Stimulated activated naive B cell treated with anti-CD40 and anti-IgM and Interleukin-4, amounts not matched to agents 10 μg/mL and 1 μg/mL and 100 μg/mL, for 72 hours (primary cell): ENCODE measurements around the gene ARL4A.

Source experiments
- ATAC-seq, 2 donors: fragments of 150-1000 bp; cut with Tn5 transposase; replicated peaks; 2 replicates each; pipeline ENCODE4 v1.10.0; 2021; ENCODE audit warnings: moderate library complexity in 1 of 2
- DNase-seq: peaks from one replicate; pipeline ENCODE4 v3.0.0; 2021
- H3K27ac Mint-ChIP-seq: one replicate; pipeline ENCODE4 v1.8.0; 2022; ENCODE audit warnings: mild to moderate bottlenecking, mixed read lengths
- H3K27me3 Mint-ChIP-seq, 2 donors: one replicate each; pipeline ENCODE4 v1.8.0; 2022; ENCODE audit warnings: mixed read lengths in 2 of 2
- H3K36me3 Mint-ChIP-seq, 2 donors: one replicate each; pipeline ENCODE4 v1.8.0; 2022; ENCODE audit warnings: mixed read lengths in 2 of 2, mild to moderate bottlenecking in 1 of 2
- H3K4me1 Mint-ChIP-seq, 2 donors: one replicate each; pipeline ENCODE4 v1.8.0; 2022; ENCODE audit warnings: mixed read lengths in 2 of 2, mild to moderate bottlenecking in 1 of 2
- H3K4me3 Mint-ChIP-seq, 2 donors: one replicate each; pipeline ENCODE4 v1.8.0; 2022; ENCODE audit warnings: mild to moderate bottlenecking in 2 of 2, mixed read lengths in 2 of 2, moderate library complexity in 1 of 2
- H3K9me3 Mint-ChIP-seq, 2 donors: one replicate each; pipeline ENCODE4 v1.8.0; 2022; ENCODE audit warnings: mixed read lengths in 2 of 2, mild to moderate bottlenecking in 1 of 2

The ARL4A gene

GRCh38 chr7:12731775-12732174 lies 44.3 kb downstream of the ARL4A start:
- Mint-ChIP-seq H3K4me3 (no peak overlapping the region), H3K9me3 (no peaks in the 10 kb centered on the region), H3K36me3 (no peaks in the 10 kb centered on the region), H3K27ac (no peak overlapping the region), H3K27me3 (no peaks in the 10 kb centered on the region), H3K4me1 (peaks cover 6 to 8% of the 10 kb centered on the region in 2 donors)
- no peak for ATAC-seq
- no peak for DNase-seq

- no peaks in the 10 kb centered on the region for H3K36me3 Mint-ChIP-seq
- no peak overlapping the region for H3K4me3 Mint-ChIP-seq
- DNase-seq (no peak), ATAC-seq (no peak)
- no peaks in the 10 kb centered on the region for H3K27me3 Mint-ChIP-seq
- no peaks in the 10 kb centered on the region for H3K9me3 Mint-ChIP-seq
- H3K4me1 Mint-ChIP-seq: peaks cover 6 to 8% of the 10 kb centered on the region in 2 donors
- no peak overlapping the region for H3K27ac Mint-ChIP-seq
Observed at GRCh38 chr7:12732428-12732827, 45.0 kb downstream of the ARL4A start.

- Mint-ChIP-seq H3K4me1 (peaks cover 5 to 6% of the 10 kb centered on the region in 2 donors), H3K27me3 (peaks cover 0 to 9% of the 10 kb centered on the region in 2 donors), H3K4me3 (no peak overlapping the region), H3K36me3 (no peaks in the 10 kb centered on the region), H3K27ac (no peak overlapping the region), H3K9me3 (no peaks in the 10 kb centered on the region)
- no peak for ATAC-seq
- no peak for DNase-seq
Observed at GRCh38 chr7:12735923-12736322, 48.5 kb downstream of the ARL4A start.

- no peaks in the 10 kb centered on the region for H3K9me3 Mint-ChIP-seq
- no peaks in the 10 kb centered on the region for H3K36me3 Mint-ChIP-seq
- ATAC-seq (no peak), DNase-seq (no peak)
- H3K4me1 Mint-ChIP-seq: peaks cover 4 to 5% of the 10 kb centered on the region in 2 donors
- no peak overlapping the region for H3K27ac Mint-ChIP-seq
- peaks cover 0 to 9% of the 10 kb centered on the region in 2 donors for H3K27me3 Mint-ChIP-seq
- H3K4me3 Mint-ChIP-seq: no peak overlapping the region
Observed at GRCh38 chr7:12737373-12737772, 49.9 kb downstream of the ARL4A start.

GRCh38 chr7:12737836-12738235 lies 50.4 kb downstream of the ARL4A start:
- DNase-seq: no peak
- H3K27me3 Mint-ChIP-seq: peaks cover 0 to 9% of the 10 kb centered on the region in 2 donors
- ATAC-seq: no peak
- H3K4me1 Mint-ChIP-seq: peaks cover 4 to 5% of the 10 kb centered on the region in 2 donors
- H3K27ac Mint-ChIP-seq: no peak overlapping the region
- no peak overlapping the region for H3K4me3 Mint-ChIP-seq
- no peaks in the 10 kb centered on the region for H3K36me3 Mint-ChIP-seq
- no peaks in the 10 kb centered on the region for H3K9me3 Mint-ChIP-seq

GRCh38 chr7:12738665-12739064 lies 51.2 kb downstream of the ARL4A start:
- ATAC-seq (no peak), DNase-seq (no peak)
- Mint-ChIP-seq H3K4me3 (no peak overlapping the region), H3K9me3 (no peaks in the 10 kb centered on the region), H3K27ac (no peak overlapping the region), H3K27me3 (peaks cover 0 to 9% of the 10 kb centered on the region in 2 donors), H3K36me3 (no peaks in the 10 kb centered on the region), H3K4me1 (peaks cover 4 to 5% of the 10 kb centered on the region in 2 donors)
